ENCODE data around the gene LIPC.

LIPC gene

GRCh38 chr15:58544756-58545155, 113.0 kb downstream of the LIPC start:
- DNase-seq: no peak

- no peak for DNase-seq
These were observed 113.7 kb downstream of the LIPC start for GRCh38 chr15:58545307-58546065.

DNA sequence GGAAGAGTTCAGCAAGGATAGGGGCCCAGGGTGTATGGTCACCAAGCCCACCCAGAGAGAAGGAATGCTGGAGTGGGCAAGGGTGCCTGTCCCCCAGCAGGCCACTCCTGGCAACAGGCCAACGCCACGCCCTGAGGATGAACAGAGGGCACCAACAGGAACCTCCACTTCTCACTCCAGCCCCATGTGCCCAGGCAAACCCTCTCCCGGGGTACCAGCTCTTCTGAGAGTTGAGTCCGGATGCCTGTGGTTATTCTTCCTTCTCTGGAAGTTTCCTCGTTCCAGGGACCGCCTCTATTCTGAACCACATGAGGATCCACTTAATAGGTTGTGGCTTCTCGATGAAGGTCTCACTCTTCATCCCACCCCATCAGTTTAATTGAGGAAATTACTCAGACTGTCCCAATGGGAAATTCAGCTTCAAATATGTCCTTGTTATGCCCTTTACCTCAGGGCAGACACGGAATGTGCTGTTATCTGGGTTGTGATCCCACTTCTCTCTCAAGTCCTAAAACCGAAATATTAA, 114.3 kb downstream of the LIPC start:
- no peak for DNase-seq

- no peak for DNase-seq
These were observed 115.1 kb downstream of the LIPC start for GRCh38 chr15:58546635-58547627.

- no peak for DNase-seq
These were observed 116.0 kb downstream of the LIPC start for GRCh38 chr15:58547628-58548307.

DNA sequence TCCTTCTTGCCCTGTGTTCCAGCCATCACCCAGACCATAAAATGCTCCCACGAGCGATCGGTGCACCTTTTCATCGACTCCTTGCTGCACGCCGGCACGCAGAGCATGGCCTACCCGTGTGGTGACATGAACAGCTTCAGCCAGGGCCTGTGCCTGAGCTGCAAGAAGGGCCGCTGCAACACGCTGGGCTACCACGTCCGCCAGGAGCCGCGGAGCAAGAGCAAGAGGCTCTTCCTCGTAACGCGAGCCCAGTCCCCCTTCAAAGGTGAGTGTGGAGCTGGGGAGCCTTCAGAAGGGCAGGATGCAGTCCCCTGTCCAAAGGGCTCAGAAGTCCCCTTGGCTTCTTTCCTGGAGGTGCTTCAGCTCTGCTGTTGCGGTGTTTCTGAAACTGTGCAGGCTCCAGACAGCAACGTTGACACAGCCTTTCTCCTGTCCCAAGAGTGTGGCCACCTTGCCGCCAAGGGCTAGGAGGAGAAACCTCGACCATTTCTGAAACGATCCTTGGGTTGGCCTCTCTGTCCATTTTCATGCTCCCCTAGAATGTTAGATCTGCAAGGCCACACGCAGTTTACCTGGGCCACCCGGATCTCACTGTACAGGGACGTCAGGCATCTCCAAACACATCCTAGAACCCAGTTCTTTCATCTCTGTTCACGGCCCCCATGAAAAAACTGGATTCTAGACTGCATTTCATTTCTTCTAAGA, 116.7 kb downstream of the LIPC start:
- DNase-seq: no peak

DNA sequence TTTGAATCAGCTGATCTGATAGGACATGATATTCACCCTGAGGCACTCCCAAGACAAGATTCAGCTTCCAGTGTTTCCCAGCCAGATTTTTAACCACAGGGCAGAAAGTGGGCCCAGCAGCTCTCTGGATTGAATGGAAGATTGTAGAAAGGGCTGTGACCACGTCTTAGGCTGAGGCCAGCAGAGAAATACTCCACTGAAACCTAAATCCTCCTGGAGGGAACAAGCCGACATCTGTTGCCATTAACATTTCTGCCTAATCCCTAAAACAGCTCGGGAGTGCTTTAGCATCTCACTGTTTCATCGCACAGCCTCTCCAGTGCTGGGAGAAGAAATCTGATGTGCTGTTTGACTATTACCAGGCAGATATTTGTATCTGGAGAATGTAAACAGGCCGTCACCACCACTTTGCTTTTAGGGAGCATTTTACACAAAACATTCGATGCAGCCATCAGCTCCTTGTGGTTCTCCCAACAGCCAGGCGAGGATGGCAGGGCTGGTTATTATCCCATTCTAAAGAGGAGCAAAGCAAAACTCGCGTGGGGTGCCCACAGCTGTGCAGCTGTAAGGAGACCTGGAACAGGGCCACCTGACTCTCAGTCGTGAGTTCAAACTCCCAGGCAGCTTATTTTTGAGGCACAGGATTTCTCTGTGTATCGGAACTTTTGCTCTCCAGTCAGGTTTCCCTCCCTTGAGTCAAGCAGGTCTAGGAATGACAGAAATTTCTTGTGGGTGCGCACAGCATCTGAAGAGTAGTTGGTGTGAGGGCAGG, 117.4 kb downstream of the LIPC start:
- no peak for DNase-seq

GRCh38 chr15:58549785-58550074, 117.9 kb downstream of the LIPC start:
- no peak for DNase-seq

- no peak for DNase-seq
These were observed 119.4 kb downstream of the LIPC start for GRCh38 chr15:58551084-58551763.

GRCh38 chr15:58551764-58552504, 120.1 kb downstream of the LIPC start:
- DNase-seq: no peak

DNA sequence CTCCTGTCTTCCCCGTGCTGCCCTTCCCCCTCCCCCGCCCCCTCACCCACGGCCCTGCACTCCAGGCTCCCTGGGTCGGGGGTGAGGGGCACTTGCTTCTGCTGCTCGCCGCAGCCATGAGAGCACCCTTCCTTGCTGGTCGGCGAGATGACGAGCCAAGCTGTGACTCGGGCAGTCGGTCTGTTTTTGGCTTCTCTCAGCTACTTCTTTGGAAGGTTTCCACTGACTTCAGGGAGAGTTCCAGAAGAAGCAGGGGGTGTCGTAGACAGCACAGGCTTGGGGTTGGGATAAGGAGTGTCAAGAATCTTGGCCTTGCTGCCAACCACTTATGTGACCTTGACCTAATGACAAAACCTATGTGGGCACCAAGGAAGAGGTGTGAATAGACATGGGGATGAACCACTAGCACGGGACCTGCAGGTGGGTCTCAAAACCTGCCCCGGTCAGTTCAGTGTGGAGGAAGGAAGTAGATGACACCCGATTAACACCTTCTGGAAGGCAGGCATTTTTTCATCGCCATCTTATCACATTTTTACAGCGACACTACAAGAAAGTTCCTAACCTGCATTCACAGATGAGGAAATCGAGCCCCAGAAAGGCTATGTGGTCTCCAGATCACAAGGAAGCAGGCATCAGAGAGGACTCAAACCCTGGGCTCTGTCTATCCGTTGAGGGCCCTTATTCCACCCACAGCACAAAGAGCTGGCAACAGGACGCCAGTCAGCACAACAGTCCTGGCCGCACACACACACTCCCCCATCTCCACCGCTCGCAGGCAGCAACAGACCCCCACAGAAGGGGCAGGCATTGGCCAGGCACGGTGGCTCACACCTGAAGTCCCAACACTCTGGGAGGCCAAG, 120.9 kb downstream of the LIPC start:
- no peak for DNase-seq

DNA sequence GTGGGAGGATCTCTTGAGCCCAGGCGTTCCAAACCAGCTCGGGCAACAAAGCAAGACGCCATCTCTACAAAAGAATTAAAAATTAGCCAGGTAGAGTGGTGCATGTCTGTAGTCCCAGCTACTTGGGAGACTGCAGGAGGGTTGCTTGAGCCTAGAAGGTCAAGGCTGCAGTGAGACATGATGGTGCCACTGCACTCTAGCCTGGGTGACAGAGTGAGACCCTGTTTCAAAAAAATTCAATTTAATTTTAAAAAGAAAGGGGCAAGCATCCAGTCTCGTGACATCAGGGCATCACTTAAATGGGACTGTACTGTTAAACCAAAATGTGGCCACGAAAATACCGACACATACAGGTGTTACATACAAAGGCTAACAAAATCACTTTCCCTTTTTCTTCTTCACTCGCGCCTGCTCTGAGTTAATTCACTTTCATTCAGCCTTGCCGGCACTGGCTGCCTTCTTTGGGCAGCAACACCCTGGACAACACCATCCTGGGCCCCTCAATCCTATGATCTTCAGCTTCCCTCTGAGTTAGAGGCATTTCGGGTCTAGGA, 121.7 kb downstream of the LIPC start:
- DNase-seq: no peak

DNA sequence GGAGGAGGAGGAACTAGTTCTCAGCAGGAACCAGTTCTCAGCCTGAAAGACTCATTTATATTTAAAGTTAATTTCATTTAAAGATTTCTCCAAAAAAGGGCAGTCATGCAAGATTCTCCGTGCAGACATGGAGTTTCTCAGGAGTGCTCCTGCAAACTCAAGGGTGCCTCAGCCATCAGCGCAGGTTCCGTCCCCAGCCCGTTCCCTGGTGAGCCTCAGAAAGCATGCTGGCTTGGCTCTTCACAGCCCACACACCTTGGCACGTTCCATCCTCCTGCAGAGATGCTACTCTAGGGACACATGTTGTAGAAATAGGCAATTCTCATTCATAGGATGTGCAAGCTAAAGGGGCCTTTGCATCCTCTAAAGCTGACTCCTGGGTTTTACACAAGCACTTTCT, 123.0 kb downstream of the LIPC start:
- DNase-seq: no peak

- DNase-seq: no peak
These were observed 123.6 kb downstream of the LIPC start for GRCh38 chr15:58555162-58556027.

DNA sequence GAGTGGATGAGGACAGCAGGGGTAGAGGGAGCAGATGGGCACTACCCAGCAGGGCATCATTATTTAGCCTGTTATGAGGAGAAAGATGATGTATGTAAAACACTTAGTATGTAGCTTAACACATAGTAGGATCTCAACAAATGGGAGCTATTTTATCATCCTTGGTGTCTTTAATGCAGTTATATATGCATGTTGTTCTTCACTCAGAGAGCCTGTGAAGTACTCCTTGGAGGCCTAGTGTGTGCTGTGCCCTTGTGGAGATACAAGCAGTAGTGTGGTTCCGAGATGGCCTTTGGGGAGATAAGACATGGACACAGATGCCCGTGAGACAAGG, 124.2 kb downstream of the LIPC start:
- no peak for DNase-seq

GRCh38 chr15:58556541-58556940, 124.8 kb downstream of the LIPC start:
- no peak for DNase-seq

- DNase-seq: no peak
These were observed 127.0 kb downstream of the LIPC start for GRCh38 chr15:58558777-58559176.

GRCh38 chr15:58559904-58560588, 128.3 kb downstream of the LIPC start:
- no peak for DNase-seq

All from activated CD4-positive, CD25-positive, alpha-beta regulatory T cell treated with anti-CD3 and anti-CD28 coated beads, Interleukin-2, amount 50 U/mL, for 72 hours (primary cell).